NCI-H2227 (cell line): ENCODE results near the gene TBATA.

ENCODE experiments used
- DNase-seq: peaks from one replicate; lab custom pipeline; 2025; ENCODE audit not compliant: unreplicated experiment; lab: John Stamatoyannopoulos, UW

TBATA gene

DNA sequence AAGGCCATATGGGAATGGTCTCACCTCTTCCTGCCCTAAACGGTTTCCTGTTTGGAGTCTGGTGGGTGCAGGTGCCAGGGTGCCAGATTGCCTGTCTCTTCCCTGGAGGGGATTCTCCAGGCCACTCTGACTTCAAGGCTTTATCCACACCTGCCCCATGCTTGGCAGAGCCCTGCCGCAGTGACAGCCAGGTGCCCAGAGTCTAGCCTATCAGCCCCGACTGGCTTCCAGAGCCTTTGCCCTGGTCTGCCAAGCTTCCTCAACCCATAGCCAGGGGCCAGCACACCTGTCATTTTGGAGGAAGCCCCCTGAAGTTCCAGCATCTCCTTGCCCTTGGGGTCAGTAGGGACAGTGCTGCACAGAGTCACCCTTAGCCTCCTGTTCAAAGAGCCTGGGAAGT is 21.6 kb downstream of the TBATA start:
- DNase-seq: no peak

DNA sequence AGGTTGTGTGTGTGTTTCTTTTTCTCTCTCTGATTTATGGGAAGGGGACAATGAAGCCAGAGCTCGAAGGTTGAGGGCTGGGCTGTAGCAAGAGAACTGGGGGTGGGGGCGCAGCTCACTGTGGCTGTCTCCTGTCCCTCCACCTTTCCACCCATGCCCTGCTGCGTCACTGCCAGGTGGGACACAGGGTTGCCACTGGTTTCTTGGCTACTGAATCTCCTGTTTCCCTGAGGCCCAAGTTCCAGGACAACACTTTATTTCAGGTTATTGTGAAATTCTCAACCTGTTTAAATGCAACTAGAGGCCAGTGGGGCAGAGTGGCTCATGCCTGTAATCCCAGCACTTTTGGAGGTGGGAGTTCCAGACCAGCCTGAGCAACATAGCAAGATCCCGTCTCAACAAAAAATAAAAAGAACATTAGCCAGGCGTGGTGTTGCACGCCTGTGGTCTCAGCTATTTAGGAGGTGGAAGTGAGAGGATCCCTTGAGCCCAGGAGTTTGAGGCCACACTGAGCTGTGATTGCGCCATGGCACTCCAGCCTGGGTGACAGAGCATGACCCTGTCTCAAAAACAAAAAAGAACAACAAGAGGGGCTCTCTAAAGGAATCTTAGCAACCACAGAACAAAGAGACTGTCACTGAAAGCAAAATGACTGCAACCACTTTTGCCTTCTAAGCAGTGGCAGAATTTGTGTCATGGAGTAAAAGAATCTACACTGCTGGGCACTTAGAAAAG is 22.6 kb downstream of the TBATA start:
- no peak for DNase-seq

DNA sequence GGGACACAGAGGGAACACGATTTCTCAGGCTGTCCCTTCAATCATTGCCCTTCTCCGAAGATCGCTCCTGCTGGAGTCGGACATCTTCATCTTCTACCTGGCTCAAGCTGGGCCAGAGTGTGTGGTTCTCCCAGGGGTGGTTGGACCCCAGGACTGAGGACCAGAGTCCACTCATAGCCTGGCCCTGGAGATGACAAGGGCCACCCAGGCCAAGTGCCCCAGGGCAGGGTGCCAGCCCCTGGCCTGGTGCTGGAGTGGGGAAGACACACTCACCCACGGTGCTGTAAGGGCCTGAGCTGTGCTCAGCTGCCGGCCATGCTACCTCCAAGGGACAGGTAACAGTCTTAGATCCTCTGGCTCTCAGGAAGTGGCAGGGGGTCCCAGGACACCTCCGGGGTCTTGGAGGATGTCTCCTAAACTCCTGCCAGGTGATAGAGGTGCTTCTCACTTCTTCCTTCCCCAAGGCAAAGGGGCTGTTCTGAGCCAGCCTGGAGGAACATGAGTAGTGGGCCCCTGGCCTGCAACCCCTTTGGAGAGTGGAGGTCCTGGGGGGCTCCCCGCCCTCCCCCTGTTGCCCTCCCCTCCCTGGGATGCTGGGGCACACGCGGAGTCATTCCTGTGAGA is 23.3 kb downstream of the TBATA start:
- no peak for DNase-seq

DNA sequence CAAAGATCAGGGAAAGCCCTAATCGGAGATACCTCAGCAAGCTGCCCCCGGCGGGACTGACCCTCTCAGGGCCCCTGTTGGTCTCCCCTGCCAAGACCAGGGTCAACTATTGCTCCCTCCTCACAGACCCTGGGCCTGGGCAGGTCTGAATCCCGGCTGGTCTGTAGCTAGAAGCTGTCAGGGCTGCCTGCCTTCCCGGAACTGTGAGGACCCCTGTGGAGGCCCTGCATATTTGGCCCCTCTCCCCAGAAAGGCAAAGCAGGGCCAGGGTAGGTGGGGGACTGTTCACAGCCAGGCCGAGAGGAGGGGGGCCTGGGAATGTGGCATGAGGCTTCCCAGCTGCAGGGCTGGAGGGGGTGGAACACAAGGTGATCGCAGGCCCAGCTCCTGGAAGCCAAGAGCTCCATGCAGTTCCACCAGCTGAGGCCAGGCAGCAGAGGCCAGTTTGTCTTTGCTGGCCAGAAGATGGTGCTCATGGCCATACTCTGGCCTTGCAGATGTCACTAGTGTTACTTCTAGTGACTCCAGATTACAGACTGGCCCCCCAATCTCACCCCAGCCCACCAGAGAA is 24.1 kb downstream of the TBATA start:
- no peak for DNase-seq

DNA sequence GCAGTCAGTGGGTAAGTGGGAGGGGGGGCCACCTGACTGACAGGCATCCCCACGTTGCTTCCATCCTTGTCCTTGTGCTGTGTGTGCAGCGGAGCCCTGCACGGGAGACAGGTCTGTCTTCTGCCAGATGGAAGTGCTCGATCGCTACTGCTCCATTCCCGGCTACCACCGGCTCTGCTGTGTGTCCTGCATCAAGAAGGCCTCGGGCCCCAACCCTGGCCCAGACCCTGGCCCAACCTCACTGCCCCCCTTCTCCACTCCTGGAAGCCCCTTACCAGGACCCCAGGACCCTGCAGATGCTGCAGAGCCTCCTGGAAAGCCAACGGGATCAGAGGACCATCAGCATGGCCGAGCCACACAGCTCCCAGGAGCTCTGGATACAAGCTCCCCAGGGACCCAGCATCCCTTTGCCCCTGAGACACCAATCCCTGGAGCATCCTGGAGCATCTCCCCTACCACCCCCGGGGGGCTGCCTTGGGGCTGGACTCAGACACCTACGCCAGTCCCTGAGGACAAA is 24.8 kb downstream of the TBATA start:
- DNase-seq: no peak

DNA sequence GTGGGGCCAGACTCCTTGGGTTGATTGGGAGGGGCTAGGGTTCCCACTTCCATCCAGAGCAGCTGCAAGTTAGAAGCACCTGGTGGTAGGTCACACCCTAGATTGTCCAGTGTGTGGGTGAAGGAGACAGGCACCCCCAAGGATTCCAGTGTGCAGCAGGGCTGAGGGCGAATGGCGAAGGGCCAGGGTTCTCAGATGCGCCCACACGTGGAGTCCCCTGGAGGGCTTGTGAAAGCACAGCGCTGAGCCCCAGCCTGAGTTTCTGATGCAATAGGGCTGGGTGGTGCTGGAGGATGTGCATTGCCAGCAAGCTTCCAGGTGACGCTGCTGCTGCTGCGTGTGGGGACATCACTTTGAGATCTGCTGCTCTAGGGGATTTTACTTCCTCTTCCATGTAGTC is 25.4 kb downstream of the TBATA start:
- DNase-seq: no peak

DNA sequence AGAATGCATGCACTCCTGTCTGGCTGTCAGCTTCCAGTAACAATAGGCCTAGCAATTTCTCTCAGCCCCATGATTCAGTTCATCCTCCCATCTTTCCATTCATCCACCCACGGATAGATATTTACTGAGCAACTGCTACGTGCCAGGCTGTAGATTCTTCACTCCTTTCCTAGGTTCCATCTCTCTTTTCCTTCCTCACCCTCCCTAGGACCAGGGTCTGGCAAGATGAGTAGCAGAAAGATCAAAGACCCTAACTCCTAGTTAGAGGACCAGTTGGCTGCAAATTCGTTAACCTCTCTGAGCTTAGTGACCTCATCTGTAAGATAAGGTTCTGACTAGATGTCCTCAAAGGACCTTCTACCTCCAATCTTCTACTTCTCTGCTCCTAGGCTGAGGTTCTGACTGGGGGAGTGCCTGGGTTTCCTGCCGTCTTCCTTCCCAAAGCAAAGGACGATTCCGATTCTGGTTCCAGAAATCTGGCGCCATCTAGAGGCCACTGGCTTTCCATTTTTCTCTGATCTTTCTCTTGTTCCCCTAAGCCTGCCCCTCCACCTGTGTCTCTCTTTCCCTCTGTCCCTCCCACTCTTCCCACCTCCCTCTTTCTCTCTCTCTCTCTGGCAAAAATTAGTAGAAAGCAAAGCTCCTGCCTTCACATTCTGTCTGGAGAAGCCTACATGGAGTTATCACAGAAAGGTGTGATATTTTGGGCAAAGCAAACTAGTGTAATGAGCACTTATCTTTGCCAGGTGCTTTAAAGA is 26.2 kb downstream of the TBATA start:
- peak; percentile 80 for DNase-seq

DNA sequence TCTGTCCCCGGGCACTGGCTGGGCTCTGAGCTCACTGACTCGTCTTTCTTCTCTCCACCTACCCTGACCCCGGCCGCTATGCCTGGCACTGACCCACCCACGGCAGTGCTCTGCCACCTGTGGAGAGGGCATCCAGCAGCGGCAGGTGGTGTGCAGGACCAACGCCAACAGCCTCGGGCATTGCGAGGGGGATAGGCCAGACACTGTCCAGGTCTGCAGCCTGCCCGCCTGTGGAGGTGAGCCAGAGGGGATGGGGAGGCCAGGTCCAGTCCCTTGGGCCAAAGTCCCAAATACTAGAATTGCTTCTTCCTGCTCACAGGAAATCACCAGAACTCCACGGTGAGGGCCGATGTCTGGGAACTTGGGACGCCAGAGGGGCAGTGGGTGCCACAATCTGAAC is 27.3 kb downstream of the TBATA start:
- DNase-seq: no peak

DNA sequence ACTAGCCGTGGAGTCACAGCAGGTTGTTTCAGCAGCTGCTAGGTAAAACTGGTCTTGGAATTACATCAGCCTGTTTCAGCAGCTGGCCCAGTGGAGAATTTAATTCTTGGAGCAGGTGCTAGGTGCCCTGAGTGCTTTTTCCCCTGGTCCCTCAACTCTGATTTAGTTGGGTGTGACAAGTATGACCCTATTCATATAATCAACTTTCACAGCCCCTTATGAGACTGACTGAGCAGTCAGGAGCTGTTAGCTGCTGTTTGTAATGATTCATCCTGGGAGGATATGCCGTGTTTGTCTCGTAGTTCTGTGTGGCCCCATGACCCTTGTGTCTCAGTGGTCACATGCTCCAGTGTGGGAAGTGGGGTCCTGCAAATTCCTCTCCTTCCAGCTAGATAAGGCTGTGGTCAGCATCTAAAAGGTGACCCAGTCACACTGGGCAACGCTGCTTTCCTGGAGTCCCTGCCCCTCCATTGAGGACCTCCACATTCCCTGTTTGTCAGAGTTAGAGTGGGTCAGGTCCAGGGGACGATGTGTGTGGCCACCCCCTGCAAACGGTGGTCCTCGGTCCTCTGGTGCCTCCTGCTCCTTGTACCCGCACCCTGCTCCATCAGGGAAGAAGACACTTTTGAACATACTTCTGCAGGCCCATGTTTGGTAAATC is 28.3 kb downstream of the TBATA start:
- no peak for DNase-seq

DNA sequence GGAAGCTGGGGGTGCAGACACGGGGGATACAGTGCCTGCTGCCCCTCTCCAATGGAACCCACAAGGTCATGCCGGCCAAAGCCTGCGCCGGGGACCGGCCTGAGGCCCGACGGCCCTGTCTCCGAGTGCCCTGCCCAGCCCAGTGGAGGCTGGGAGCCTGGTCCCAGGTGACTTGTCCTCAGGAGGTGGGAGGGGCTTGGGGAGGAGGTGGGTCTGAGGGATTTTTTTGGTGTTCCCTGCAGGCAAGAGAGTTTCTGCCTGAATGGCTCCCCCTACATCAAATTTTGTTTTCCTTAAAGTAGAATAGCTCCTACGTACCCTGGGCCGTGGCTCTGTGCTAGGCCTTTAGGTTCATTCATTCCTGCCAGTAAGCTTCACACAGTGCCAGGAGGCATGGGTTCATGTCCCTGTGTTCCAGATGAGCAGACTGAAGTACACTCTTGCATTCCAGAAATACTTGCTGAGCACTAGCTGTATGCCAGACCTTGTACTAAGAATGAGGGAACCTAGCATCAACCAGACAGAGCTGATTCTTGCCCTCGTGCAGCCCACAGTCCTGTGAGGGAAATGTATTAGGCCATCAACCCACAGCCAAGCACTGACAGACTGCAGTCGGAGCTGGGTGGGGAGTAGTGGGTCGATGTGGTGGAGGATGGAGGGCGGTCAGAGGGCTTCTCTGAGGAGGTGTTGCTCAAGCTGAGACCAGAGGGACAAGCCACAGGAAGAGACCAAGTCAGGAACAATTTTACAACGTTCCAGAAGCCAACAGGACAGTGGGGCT is 31.1 kb downstream of the TBATA start:
- no peak for DNase-seq

DNA sequence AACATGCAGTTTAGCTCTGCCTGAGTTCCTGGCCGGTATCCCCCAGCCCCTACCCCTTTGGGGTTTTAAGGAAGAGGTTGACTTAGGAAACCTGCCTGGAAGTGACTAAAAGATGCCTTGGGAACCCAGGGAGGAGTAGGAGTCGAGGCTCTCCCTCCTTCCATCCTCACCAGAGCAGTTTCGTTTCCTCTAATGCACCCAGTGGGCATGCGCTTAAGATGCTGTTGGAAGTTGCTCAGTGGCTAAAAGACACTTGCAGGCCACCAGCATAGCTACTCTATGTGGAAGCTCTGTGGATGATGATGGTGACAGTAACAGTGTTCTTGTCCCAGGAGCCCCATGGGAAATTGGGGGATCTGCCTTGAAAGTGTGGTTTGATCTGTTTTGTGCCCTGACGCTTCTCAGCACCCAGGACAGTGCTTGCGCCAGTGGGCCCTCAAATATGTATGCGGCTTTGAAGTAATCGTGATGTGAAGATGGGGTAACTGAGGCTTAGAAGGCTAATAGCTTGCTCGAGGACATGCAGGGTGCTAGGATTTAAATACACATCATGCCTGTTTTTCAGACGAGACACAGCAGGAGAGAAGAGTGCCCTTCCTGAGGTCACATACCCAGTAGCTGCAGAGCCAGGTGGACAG is 32.0 kb downstream of the TBATA start:
- no peak for DNase-seq

DNA sequence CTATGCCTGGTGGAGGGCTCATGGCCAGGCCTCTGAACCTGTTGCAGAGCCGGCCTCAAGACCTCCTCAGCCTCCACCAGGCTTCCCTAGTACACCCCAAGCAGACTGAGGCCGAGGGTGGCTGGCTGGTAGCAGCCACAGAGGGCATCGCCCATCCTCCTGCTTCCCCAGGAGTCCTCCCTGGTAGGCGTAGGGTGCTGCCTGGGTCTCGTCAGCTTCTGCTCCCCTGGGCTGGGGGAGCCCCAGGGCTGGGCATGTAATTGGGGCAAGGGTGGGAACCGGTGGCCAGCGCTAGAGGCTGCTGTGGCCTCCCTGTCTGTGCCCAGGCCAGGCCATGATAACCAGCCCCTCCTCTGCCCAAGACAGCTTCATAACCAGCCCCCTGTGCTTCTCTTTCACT is 32.6 kb downstream of the TBATA start:
- no peak for DNase-seq

DNA sequence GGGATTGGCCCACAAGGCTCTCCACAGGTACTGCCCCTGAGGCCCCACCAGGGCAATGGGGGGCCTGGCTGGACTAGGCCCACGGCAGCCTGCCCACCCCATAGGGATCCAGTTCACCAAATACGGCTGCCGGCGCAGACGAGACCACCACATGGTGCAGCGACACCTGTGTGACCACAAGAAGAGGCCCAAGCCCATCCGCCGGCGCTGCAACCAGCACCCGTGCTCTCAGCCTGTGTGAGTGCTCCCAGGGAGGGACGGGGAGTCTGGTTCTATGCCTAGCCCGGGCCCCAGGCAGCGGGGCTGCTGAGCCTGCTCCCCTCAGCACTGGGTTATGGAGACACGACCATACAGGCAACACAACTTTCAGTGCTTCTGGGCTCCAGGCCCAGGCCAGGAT is 33.2 kb downstream of the TBATA start:
- no peak for DNase-seq

DNA sequence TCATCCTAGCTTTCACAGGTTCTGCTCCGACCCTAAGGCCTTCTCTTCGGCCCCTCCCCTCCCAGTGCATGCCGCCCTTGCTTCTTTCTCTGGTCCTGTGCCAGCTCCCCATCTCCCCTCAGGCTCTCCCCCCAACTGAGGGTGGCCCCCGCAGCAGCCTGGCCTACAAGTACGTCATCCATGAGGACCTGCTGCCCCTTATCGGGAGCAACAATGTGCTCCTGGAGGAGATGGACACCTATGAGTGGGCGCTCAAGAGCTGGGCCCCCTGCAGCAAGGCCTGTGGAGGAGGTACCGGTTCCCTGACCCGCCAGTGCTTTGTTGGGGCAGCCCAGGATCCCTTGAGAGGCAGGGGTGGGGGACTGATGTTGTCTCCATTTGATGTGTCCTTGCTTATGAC is 33.8 kb downstream of the TBATA start:
- no peak for DNase-seq

DNA sequence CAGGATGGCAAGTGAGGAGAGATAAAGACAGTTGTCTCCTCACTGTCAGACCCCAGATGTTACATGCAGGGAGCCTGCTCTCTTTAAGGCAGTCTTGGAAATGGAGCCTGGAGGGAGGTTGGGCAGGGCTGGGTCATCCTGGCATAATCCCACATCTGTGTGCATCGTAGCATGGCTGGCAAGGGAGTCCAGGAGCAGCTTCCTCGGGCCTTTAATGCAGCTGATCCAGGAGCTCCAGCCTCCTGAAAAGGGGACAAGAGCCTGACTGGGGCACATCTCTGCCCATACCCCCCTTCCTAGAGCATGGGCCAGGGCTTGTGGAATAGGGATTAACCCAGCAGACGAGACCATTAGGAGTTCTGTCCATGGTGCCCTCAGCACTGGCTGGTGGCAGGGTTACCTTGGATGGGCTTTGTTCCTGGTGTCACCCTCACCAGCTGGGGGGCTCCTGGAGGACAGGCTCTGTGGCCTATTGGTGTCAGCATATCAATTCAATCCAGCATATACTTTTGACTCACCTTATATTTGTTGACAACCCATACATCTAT is 34.9 kb downstream of the TBATA start:
- no peak for DNase-seq

DNA sequence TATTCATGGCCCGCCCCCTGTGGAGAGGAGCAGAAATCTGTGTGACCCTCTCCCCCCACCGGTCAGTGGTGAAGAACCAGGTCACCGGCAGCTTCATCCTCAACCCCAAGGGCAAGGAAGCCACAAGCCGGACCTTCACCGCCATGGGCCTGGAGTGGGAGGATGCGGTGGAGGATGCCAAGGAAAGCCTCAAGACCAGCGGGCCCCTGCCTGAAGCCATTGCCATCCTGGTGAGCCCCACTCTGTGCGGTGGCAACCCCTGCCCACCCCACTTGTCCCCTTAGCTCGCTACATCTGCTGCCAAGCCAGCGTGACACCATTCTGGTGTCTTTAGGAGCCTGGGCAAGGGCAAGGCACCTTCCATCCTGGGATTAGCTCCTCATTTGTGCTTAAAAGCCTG is 35.4 kb downstream of the TBATA start:
- no peak for DNase-seq

DNA sequence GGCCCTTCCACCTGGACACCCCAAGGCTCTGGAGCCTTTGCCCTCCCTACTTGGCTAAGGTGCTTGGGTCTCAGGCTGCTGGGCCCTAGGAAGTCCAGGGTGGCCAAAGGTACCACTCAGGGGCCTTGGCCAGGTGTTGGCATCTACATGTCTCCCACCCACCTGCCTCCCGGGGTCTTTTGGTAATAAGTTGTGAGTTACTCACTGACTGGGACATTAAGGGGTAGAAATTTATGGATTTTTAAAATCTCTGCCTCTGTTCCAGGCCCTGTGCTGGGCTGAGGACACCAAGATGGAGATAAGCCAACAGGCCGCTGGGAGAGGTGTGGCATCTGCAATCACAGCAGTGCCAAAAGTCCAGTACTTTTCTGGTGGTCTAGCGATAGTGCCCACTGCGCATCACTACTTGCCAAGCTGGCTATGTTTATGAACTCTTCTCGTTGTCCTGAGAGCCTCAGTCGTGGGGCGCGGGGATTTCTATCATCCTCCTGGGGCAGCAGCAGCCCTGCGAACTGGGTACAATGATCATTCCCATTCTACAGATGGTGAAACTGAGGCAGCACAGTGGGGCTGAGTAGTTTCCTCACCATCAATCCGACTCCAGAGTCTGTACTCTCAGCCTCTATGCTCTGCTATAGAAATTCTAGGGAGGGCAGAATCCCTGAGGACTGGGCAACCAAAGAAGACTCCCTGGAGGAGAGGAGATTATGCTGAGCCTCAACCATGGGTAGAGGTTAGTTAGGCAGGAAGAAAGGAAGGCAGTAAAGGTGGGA is 36.2 kb downstream of the TBATA start:
- DNase-seq: no peak

DNA sequence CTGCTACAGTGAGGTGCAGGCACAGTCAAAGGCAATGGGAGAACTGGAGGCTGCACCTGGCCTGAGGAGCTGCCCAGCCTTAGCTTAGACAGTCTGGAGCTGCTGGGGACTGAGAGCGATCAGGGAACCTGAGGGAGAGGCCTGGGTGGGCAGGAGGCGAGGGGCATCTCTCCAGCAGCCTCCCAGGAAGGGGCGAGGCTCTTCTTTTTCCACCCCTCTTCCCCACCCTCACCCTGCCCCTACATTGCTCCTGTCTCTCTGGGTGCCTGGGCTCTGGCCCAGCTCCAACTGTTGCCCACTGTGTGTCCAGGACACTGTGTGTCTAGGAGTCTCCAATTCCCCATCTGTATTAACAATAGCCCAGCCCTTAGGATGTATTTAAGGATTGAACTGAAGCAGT is 36.9 kb downstream of the TBATA start:
- DNase-seq: no peak
